PC-9 (cell line): ENCODE measurements around the gene RIPOR2. TPM values are rescaled to one million over a fixed set of nuclear protein-coding genes. Genes with fewer than 3 reads are reported as not detected.

Experiments
- BruUV-seq: library from RNA; stranded (reverse); fragments of 400-500 nt; replicated peaks from 2 replicates; lab custom pipeline; 2021; lab: Mats Ljungman, UMichigan
- CTCF ChIA-PET: fragments of 300-600 bp; sonication (Branson Sonifier 250); formaldehyde crosslinking; loops from one replicate; lab custom pipeline; 2022; ENCODE audit warnings: antibody characterized with exemption; lab: Charles Lee
- POLR2A ChIA-PET: fragments of 300-600 bp; sonication (Branson Sonifier 250); formaldehyde crosslinking; loops from one replicate; lab custom pipeline; 2022; ENCODE audit warnings: antibody characterized with exemption; ENCODE audit not compliant: unreplicated experiment; lab: Charles Lee
- DNase-seq, 2 experiments: peaks; one replicate each; pipeline versions ENCODE4 v3.0.0 to v3.0.0-alpha.2; 2015 to 2022; ENCODE audit warnings: mixed read lengths in 1 of 2
- H2AFZ ChIP-seq: fragments of 200-600 bp; sonication (generic); 2 replicates; pipeline ENCODE4 v1.8.1; 2017; ENCODE audit warnings: antibody characterized with exemption
- H3F3A ChIP-seq: fragments of 200-600 bp; sonication (generic); 2 replicates; pipeline ENCODE4 v1.8.1; 2017; ENCODE audit warnings: antibody characterized with exemption, mild to moderate bottlenecking, low read depth; ENCODE audit not compliant: insufficient read depth
- H3K27ac ChIP-seq: fragments of 200-600 bp; sonication (generic); 2 replicates; pipeline ENCODE4 v1.6.1; 2016; ENCODE audit warnings: mixed run types
- H3K27me3 ChIP-seq: fragments of 200-600 bp; sonication (generic); 2 replicates; pipeline ENCODE4 v1.6.1; 2016; ENCODE audit warnings: low read depth, mixed run types; ENCODE audit not compliant: insufficient read depth
- H3K36me3 ChIP-seq: fragments of 200-600 bp; sonication (generic); 2 replicates; pipeline ENCODE4 v1.6.1; 2016; ENCODE audit warnings: low read depth, mixed run types
- H3K4me1 ChIP-seq: fragments of 200-600 bp; sonication (generic); replicated peaks from 2 replicates; pipeline ENCODE4 v1.6.1; 2016; ENCODE audit warnings: mixed run types; ENCODE audit not compliant: insufficient read depth
- H3K4me2 ChIP-seq: fragments of 200-600 bp; sonication (generic); 2 replicates; pipeline ENCODE4 v1.6.1; 2017; ENCODE audit warnings: mixed run types
- H3K4me3 ChIP-seq: fragments of 200-600 bp; sonication (generic); 2 replicates; pipeline ENCODE4 v1.6.1; 2016; ENCODE audit warnings: mixed run types
- H3K79me2 ChIP-seq: fragments of 200-600 bp; sonication (generic); 2 replicates; pipeline ENCODE4 v1.6.1; 2017; ENCODE audit warnings: low read depth, mixed run types
- H3K9me2 ChIP-seq: fragments of 200-600 bp; sonication (generic); 2 replicates; pipeline ENCODE4 v1.8.1; 2017; ENCODE audit warnings: mild to moderate bottlenecking; ENCODE audit not compliant: insufficient read depth
- H3K9me3 ChIP-seq: fragments of 200-600 bp; sonication (generic); 2 replicates; pipeline ENCODE4 v1.8.1; 2016; ENCODE audit warnings: low read depth; ENCODE audit not compliant: insufficient read depth
- H4K20me1 ChIP-seq: fragments of 200-600 bp; sonication (generic); 2 replicates; pipeline ENCODE4 v1.8.1; 2017; ENCODE audit not compliant: insufficient read depth
- CTCF ChIP-seq: fragments of 200-600 bp; sonication (generic); conservative IDR thresholded peaks from 2 replicates; pipeline ENCODE4 v1.6.1; 2017; ENCODE audit warnings: mixed run types, antibody characterized with exemption, mild to moderate bottlenecking, moderate library complexity
- EZH2 ChIP-seq: fragments of 200-600 bp; sonication (generic); IDR thresholded peaks from 2 replicates; pipeline ENCODE4 v1.8.0; 2017; ENCODE audit warnings: antibody characterized with exemption, low read depth
- intact Hi-C: fragments of 100-400 bp; cut with micrococcal nuclease; formaldehyde crosslinking; loops from one replicate; pipeline ENCODE4 v1.10.0; 2022; ENCODE audit not compliant: unreplicated experiment
- total RNA-seq: library from RNA; stranded (reverse); gene quantifications from 2 replicates; pipeline ENCODE4 v1.2.3, GENCODE V29; 2021

Gene RIPOR2
- total RNA-seq, 1 experiment from 2014 or later = 0.94 TPM

- no peaks in the 10 kb centered on the region for H4K20me1 ChIP-seq
- peaks cover 35% of the 10 kb centered on the region for H3K4me1 ChIP-seq
- no peaks in the 10 kb centered on the region for H3K36me3 ChIP-seq
- peak; percentile 54 to 64 for DNase-seq
- no peak overlapping the region for H3K4me3 ChIP-seq
- no peak overlapping the region for H2AFZ ChIP-seq
- no peaks in the 10 kb centered on the region for H3K9me3 ChIP-seq
- no TSS peak for BruUV-seq
- peak overlapping the region; percentile 29 for H3K4me2 ChIP-seq
- peak overlapping the region; percentile 64 for H3K27ac ChIP-seq
- TF ChIP-seq EZH2 = no peak
- TF ChIP-seq CTCF = no peak
- no peaks in the 10 kb centered on the region for H3K9me2 ChIP-seq
- ChIA-PET CTCF (interaction anchor here (0.6 to 1.1 kb wide), 2 partner anchors 36 to 243 kb away, joined by 3 to 4 read pairs; no protein-coding TSS in a partner anchor), POLR2A (interaction anchor here (0.5 to 0.6 kb wide), 2 partner anchors 26 to 332 kb away, joined by 3 to 12 read pairs; no protein-coding TSS in a partner anchor)
- no peaks in the 10 kb centered on the region for H3K79me2 ChIP-seq
- peaks cover 19% of the 10 kb centered on the region; the same call in 1 of the 2 replicates for H3F3A ChIP-seq
- H3K27me3 ChIP-seq = no peaks in the 10 kb centered on the region
- intact Hi-C loops = loop anchor here (1.0 to 2.0 kb wide), 3 partner anchors 9 to 36 kb away; no protein-coding TSS in a partner anchor
Observed at GRCh38 chr6:24981386-24981760, 45.6 kb upstream of the RIPOR2 start.

DNA sequence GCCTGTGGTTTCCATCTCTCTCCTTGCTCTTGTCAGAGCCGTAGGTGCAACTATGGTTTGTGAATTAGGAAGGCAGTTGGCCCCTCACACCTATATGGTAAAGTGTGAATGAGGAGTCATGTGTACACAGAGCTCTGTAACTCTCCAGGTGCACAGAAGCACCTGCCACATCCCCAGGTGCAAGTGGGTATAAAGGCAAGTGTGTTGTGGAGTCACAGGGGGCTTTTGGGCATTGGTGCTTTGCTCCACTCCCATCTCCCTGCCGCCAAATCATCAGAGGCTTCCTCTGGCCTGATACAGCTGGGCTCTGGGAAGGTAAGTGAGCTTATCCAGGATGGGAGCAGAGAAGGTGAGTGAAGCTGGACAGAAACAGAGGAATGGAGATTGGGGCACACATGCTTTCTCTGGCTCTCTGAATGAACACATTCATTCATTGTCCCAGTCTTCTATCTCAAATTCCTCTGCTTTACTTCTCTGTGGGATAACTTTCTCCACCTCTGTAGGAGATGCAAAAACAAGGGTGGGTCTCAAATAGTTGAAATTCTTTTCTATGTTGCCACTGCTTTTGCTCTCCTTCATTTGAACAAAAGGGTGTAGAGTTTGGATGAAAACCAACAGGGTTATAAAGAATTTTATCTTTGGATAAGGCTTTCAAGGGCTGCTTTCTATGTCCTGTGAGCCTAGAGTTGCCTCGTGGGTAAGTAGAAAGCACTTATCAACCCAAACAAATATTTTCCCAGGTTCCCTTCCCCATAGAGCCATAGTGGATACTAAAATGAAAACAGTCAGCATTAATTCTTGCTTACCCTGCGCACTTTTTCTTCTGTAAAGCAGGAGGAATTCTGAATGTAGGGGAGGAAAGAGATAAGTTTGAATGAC lies 45.0 kb upstream of the RIPOR2 start:
- Histone ChIP-seq H3K27me3 (no peaks in the 10 kb centered on the region), H3F3A (peaks cover 19% of the 10 kb centered on the region; the same call in 1 of the 2 replicates), H3K27ac (peak overlapping the region; percentile 64), H2AFZ (no peak overlapping the region), H3K4me3 (no peak overlapping the region), H3K79me2 (no peaks in the 10 kb centered on the region), H3K4me2 (peak overlapping the region; percentile 29), H4K20me1 (no peaks in the 10 kb centered on the region), H3K4me1 (peaks cover 35% of the 10 kb centered on the region), H3K36me3 (no peaks in the 10 kb centered on the region), H3K9me2 (no peaks in the 10 kb centered on the region), H3K9me3 (no peaks in the 10 kb centered on the region)
- DNase-seq = peak; percentile 44 to 88
- intact Hi-C loops = loop anchor here (1.0 to 2.0 kb wide), 3 partner anchors 10 to 37 kb away; no protein-coding TSS in a partner anchor
- ChIA-PET POLR2A (interaction anchor here (0.5 to 0.6 kb wide), 3 partner anchors 26 to 332 kb away, joined by 3 to 12 read pairs (median 3); no protein-coding TSS in a partner anchor), CTCF (interaction anchor here (0.6 to 1.4 kb wide), 3 partner anchors 10 to 37 kb away, joined by 3 to 4 read pairs (median 4); no protein-coding TSS in a partner anchor)
- TSS peak; percentile 92 for BruUV-seq
- no peak for TF ChIP-seq CTCF
- TF ChIP-seq EZH2 = no peak

DNA sequence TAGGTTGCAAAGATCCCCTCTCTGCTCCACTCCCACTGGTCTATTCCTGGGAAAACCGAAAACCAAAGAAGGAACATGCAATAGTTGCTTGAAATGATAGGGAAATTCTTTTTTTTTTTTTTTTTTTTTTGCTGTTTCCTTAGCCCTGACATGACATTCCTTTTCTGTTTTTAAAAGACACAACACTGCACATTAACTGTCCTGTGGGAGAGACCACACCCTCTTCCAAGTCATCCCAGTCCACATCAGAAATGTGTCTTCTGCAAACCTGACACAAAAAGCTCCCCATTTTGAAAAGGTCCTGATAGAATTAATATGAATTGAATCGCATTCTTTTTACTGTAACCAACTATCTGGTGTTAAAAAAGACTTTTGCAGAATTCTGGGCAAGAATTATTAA lies 43.4 kb upstream of the RIPOR2 start:
- BruUV-seq = no TSS peak
- no peaks in the 10 kb centered on the region for H4K20me1 ChIP-seq
- peaks cover 42% of the 10 kb centered on the region for H3K4me1 ChIP-seq
- no peak for DNase-seq
- no peaks in the 10 kb centered on the region for H3K9me2 ChIP-seq
- POLR2A ChIA-PET = no interaction called here
- CTCF ChIA-PET = no interaction called here
- no peaks in the 10 kb centered on the region for H3K79me2 ChIP-seq
- H3F3A ChIP-seq = peaks cover 23% of the 10 kb centered on the region; the same call in 1 of the 2 replicates
- H2AFZ ChIP-seq = no peak overlapping the region
- no peak overlapping the region for H3K27ac ChIP-seq
- no peaks in the 10 kb centered on the region for H3K36me3 ChIP-seq
- H3K4me2 ChIP-seq = no peak overlapping the region
- intact Hi-C loops = no loop called here
- no peaks in the 10 kb centered on the region for H3K27me3 ChIP-seq
- TF ChIP-seq EZH2 (no peak), CTCF (no peak)
- no peak overlapping the region for H3K4me3 ChIP-seq
- no peaks in the 10 kb centered on the region for H3K9me3 ChIP-seq
